Renal cortex interstitium (tissue), 11 donors: ENCODE measurements around the gene CNDP1. TPM values are rescaled to one million over a fixed set of nuclear protein-coding genes. Genes with fewer than 3 reads are reported as not detected.
"Not testable (repeated sequence)": the region's sequence is repeated elsewhere in the genome, so short reads cannot be mapped to it uniquely, and the experiment has no call there.

ENCODE experiments used
- DNase-seq, 11 donors: peaks; one replicate each; pipeline ENCODE4 v3.0.0-alpha.2; 2013; ENCODE audit warnings: low read depth in 9 of 11, low spot score in 4 of 11; ENCODE audit errors: extremely low read depth in 1 of 11
- polyA plus RNA-seq, 3 donors: library from polyadenylated mRNA; unstranded; fragments of 120-200 nt; gene quantifications; one replicate each; pipeline ENCODE4 v1.2.1, GENCODE V29; 2013; ENCODE audit not compliant: insufficient read length in 3 of 3

The CNDP1 gene
- polyA plus RNA-seq, 3 donors, result 1.2 to 2.0 (median 1.3) TPM

DNA sequence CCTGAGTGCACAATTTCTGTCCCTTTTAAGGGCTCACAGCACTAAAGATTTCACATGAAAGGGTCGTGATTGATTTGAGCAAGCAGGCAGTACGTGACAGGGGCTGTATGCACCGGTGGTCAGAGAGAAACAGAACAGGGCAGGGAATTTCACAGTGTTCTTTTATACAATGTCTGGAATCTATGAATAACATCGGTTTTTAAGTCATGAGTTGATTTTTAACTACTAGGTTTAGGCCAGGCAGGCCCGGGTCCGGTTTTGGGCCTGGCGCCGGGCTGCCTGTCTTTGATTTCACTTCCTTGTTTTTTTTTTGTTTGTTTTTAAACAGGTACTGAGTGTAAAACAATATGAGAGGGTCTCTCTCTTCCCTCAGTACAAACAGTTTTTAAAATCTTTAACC is 33.5 kb upstream of the CNDP1 start:
- DNase-seq, result not testable (repeated sequence)

DNA sequence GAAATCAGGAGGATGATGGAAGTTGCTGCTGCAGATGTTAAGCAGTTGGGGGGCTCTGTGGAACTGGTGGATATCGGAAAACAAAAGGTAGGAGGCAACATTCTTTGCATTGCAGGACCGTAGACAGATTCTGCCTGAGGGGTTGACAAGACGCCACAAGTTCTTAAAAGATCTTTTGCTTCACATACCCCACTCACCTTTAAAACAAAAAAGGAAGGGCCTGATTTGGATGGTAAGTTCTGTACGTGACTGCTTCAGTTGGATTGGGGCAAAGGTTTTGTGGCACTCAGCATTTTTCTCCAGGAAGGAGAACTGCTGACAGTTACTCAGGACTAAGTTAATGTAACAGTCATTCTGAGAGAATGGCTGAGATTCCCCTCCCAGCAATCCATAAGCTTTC is 32.9 kb upstream of the CNDP1 start:
- no peak for DNase-seq

DNA sequence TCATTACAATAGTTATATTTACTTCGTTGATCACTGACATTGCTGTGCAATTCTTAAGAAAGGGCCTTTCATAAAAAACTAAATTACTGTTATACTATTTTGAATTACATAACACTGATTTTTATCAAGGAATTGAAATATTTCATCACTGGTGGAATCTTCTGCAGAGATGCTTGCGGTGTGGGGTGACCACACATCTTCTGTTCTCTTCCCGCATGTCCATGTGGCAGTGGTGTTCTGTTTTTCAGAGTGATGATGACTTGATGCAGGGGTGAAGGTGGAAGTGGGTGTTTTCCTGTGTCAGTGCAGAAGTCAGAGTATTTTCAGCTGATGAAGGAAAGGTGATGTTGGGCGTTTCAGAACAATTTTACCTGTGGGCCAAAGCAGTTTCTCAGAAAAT is 31.2 kb upstream of the CNDP1 start:
- DNase-seq, result no peak

DNA sequence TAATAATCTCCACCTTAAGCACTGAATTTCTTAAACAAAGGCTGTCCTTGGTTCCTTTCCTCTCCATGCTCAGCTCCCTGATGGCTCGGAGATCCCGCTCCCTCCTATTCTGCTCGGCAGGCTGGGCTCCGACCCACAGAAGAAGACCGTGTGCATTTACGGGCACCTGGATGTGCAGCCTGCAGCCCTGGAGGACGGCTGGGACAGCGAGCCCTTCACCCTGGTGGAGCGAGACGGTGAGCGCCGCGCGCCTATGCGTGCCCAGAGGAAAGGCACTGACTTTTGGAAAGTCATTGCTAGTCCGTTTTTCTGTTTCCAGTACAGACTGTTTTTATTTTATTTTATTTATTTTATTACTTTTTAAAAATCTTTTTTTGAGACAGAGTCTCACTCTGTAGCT is 28.5 kb upstream of the CNDP1 start:
- no peak for DNase-seq

DNA sequence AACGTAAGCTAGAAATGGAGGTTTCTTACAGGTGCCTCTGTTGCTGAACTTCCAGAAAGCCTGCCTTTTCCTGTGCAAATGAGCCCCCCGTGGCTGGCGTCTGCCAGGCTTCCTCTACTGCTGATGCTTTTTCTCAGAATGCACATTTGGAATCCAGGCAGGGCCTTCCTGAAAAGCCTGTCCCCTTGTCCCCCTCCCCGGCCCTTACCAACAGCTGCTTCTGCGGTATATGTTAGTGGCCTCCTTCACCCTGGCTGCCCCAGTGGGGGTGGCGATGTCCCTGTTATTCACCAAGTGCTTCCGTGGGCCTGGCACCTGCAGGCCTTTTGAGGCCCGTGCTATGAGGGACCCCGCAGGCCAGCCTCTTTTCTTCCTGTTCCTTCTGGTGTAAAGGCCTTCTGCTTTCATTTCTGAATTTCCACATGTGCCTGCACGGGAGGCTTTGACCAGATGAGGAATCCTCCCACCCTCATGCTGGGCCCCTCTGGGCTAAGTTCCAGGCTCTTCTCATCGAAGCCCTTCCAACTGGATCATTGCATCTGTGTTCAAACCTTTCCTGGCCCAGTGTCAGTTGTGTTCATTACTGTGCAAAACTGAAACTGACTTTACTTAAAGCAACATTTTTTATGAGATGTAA is 27.7 kb upstream of the CNDP1 start:
- no peak for DNase-seq

DNA sequence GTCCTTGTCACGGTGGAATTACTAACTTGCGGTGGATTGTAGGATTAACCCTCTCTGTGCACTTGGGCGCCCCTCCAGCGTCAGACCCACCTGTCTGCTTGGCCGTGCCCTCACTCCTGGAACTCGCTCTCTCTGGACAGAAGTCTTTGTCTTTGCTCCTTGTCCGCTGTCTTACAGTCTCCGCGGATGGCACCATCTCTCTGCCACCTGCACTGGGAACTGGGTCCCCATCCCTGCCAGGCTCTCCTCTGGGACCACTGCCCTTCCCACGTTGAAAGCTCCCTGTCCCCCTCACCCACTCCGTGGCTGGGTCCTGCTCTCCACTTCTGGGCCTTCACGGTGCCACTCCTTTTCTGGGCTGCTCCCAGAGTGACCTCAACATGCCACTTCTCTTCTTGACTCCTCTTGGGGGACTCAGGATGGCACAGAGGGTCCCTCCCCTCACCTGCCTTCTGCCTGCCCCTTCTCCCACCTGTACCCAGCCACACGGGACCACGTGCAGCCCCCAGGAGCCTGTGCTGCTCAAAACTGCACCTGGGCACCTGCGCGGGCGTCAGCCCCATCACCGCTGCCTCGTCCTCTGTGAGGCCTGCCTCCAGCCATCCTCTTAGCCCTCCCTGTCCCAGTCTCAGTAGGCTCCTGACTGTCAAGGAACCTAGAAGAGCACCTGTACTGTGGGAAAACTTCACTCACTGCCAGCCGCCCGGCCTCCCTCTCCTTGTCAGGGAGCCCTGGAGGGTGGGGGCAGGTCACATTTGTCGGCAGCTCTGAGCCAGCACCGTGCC is 27.0 kb upstream of the CNDP1 start:
- DNase-seq, result no peak

DNA sequence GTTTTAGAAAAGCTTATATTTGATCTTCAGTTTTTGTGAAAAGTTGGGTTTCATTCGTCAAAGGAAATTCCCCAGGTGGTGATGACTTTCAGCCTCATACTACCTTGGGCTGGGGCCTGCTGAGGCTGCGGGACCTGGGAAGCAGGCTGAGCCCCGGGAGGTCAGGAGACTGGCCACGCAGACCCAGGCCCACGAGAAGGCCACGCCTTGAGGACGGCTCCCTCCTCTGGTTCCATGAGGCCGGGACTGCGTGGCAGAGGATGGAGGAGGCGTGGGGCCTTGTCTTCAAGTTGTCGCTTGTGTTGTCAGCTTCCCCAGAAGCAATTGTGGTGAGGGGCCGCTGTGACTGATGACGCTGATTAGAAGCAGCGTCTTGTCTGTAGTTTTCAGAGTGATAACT is 26.4 kb upstream of the CNDP1 start:
- DNase-seq, result no peak

DNA sequence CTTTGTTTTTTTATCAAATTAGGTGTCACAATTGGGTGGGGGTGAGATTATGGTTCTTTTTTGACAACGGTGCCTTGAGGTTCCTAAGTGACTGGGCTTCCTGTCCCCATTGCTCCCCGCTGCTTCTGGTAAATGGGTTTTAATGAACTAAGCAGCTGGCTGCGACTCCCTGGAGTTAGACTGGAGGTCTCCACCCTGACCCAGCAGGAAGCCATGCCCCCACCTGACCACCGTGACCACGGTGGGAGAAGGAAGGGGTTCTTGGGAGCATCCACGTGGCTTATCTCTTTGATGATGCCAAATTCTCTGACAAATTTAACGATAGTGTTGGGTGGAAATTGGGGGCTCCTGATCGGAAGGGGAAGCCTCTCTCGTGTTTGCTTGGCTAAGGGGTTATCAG is 25.9 kb upstream of the CNDP1 start:
- DNase-seq, result no peak

DNA sequence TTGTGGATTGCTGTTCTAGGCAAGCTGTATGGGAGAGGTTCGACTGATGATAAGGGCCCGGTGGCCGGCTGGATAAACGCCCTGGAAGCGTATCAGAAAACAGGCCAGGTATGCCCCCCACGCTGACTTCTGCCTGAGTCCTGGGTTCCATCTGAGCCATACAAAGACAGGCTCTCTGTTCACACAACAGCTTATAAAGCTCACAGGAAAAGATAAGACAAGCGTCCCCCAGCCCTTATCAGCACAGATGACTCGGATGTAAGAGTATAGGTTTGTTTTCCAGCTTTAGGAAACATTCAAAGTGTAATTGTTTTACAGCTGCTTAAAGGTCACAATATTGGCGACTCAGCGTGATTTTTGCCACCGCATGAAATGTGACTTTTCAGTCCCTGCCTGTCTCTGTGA is 25.5 kb upstream of the CNDP1 start:
- no peak for DNase-seq

DNA sequence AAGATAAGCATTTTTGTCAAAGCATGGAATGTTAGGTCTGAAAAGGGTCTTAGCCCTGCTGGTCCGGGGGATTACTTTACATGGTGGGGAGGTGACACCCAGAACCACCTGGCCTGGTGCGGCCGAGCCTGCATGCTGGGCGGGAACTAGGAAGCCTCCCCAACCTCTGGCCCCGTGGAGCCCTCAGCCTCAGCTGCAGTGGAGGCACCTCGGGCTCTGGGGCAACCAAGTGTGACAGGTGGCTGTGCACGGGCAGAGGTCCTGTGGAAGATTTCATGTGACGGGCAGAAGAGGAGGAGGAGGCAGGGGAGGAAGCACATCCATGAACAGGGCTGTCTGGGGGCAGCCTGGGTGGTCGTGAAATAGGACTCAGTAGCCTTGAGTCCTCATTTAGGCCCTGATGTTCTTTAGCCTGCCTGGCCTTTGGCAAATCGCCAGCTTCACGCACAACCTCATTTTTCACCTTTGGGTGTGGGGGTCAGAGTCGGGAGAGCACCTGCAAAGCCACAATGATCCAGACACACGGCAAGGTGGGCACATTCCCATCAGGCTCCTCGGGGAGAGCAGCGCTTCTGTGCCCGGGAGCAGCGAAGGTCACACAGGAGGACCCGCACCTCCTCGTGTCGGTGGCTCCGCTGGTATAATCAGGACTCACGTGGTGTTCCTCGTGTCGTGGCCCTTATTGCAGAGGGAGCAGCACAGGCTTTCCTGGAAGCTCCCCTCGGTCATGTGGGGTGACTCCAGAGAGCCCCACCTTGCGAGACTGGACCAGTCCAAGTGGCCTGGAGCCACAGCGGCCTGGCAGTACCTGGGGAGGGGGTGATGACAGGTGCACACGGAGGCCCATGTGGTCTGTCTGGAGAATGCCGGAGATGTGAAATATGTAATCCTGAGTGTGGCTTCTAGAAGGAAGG is 24.2 kb upstream of the CNDP1 start:
- DNase-seq, result no peak

DNA sequence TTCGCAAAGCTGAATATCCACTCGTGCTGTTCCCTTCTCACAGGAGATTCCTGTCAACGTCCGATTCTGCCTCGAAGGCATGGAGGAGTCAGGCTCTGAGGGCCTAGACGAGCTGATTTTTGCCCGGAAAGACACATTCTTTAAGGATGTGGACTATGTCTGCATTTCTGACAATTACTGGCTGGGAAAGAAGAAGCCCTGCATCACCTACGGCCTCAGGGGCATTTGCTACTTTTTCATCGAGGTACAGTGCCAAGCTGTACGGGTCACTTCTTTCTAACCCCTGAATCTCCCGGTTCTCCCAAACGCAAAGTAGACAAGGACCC is 23.6 kb upstream of the CNDP1 start:
- no peak for DNase-seq

DNA sequence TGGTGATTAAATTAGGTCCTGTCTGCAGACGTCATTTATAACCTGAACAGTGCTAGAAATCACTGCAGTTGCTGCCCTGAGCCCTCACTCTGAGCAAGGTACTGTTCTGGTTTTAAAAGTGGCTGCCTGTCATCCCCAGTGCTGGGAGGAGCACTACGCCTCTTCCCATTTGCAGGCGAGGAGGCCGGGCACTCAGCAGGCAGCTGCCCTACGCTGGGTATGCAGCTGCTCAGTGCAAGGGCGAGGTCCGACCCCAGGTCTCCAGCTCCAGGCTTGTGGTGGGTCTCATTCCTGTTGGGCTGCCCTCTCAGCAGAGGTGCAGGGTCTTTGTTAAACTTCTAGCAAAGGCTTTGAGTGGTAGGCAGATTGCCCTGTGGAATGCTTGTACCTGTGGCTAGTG is 22.5 kb upstream of the CNDP1 start:
- no peak for DNase-seq

DNA sequence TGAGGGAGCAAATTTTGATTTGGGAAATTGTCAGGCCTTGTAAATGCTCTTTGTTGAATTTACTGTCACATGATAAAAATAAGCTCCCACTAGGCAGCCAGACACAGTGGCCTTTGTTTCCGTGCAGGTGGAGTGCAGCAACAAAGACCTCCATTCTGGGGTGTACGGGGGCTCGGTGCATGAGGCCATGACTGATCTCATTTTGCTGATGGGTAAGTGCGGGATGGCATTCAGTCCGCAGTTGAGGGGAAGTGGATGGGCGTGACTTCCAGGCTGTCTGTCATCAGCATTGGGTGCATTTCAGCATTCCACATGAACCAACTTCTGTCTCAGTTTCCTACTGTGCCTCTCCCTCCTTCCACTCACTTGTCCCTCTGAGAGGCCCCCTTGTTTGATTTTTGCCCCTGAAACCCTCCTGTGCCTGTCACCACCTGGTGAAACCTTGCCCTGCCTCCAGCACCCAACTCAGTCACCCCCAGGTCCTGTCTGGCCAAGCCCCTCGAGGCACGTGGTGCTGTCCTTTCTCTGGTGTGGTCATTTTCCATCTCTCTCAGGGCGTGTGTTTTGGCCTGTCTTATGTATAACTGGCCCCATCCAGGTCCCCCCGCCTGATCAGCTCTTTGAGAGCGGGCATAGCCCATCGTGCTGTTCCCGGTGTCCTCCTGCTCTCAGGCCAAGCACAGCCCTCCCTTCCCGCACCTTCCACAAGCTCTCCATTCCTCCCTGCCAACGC is 21.8 kb upstream of the CNDP1 start:
- DNase-seq, result no peak

DNA sequence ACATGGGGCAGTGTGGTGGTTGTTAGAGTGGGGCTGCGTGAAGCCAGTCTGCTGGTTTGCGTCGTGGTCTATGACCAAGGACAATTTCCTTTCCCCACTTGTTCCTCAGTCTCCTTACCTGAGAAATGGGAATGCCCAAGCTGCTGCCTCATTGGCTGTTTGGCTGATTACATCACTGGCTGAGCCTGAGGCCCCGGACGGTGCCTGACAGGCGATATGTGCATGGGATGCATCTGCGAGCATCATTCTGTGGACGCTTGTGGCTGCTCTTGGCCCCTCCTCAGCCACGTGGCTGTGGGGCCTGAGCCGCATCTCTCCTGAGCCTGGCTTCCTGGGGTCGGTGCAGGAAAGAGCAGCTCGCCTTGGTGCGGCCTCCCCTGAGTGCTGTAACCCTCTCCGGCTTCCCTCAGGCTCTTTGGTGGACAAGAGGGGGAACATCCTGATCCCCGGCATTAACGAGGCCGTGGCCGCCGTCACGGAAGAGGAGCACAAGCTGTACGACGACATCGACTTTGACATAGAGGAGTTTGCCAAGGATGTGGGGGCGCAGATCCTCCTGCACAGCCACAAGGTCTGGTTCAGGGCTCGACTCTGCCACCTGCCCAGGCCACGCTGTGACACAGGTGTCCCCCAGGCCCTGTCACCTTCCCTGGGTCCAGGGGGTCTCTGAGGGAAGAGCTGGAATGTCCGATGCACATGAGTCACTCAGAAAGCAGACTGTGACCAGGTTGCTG is 21.0 kb upstream of the CNDP1 start:
- no peak for DNase-seq

DNA sequence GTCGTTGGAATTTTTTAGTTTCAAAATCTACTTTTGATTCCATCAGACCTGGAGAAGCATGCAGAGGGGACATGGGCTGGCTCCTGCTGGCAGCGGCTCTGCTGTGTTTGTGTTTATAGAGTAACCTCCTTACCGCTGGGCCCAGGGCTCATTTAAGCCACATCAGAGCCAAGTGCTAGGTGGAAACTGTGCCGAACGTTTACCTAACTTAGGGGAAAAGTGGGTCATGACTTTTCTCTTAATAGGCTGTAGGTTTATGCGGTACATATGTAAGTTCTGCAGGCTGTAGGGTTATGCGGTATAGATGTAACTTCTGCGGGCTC is 20.5 kb upstream of the CNDP1 start:
- no peak for DNase-seq

DNA sequence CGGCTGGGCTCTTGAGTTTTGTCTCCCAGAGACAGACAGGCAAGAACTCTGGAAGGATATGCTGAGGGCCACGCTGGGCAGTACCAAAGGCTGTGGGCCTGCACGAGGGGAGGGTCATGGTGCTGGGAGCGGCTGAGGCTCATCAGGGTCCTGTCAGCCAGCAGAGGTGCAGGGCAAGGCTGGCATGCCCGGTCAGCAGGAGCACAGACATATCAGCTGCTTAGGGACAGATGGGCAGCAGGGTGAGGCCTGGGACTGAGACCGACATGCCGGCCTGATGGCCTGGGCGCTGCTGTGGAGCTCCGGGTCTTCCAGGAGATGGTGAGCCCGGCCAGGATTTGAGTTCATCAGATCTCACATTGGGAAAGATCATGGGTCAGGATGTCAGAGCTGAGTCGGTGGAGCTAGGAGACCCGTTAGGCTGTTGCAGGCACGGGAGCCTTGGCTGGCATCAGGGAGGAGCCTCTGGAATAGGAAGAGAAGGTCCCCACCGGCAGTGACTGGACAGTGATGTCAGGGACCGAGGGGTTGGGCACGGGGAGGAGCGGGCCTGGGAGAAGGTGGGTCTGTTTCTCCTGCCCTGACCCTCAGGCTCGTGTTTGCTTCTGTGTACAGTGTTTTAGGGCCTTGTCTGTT is 19.3 kb upstream of the CNDP1 start:
- DNase-seq, result no peak

DNA sequence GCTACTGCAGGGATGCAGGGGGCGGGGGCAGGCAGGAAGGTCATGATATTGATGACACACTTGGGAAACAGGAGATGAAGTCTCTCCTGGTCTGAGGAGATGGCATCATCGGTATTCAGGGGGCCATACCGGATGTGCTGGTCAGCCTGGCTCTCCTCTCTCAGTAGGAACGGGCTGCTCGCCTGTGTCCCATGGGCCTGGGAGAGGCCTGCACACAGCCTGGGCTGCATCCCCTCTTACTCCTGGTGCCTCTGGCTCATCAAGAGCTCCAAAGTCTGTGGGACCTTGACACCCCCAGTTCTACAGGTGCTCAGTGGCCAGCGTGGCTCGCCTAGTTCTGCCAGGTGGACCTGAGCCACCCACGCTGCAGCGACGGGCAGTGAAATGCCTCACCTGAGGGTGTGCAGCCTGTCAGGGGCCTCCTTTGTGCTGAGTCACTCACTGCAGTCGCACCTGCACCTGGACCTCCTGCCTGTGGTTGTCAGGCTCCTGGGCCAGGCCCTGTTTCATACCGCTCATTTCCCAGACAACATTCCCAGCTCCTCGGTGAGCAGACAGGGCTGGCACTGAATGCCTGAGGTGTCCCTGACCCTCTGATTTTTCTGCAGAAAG is 18.6 kb upstream of the CNDP1 start:
- no peak for DNase-seq
